Muscle layer of duodenum (tissue), 2 donors: ENCODE results near the gene ALDH1L2.

Experiments
- H3K27ac ChIP-seq: one replicate; pipeline ENCODE4 v1.7.0; 2013; ENCODE audit warnings: mild to moderate bottlenecking, low read length
- H3K27me3 ChIP-seq: one replicate; pipeline ENCODE4 v1.7.0; 2013; ENCODE audit warnings: low read depth, mild to moderate bottlenecking, control low read depth, low read length
- H3K36me3 ChIP-seq, 2 donors: one replicate each; pipeline ENCODE4 v1.7.0; 2013; ENCODE audit warnings: low read length in 2 of 2, control low read depth in 1 of 2, mild to moderate bottlenecking in 1 of 2; ENCODE audit not compliant: insufficient read depth in 2 of 2, control insufficient read depth in 1 of 2
- H3K4me1 ChIP-seq, 2 donors: one replicate each; pipeline ENCODE4 v1.7.0; 2013; ENCODE audit warnings: low read length in 2 of 2, mild to moderate bottlenecking in 2 of 2, control low read depth in 1 of 2, moderate library complexity in 1 of 2; ENCODE audit not compliant: insufficient read depth in 2 of 2, control insufficient read depth in 1 of 2
- H3K4me3 ChIP-seq, 2 donors: one replicate each; pipeline ENCODE4 v1.7.0; 2013; ENCODE audit warnings: low read length in 2 of 2, low read depth in 1 of 2, mild to moderate bottlenecking in 1 of 2
- H3K9me3 ChIP-seq, 2 donors: one replicate each; pipeline ENCODE4 v1.7.0; 2013; ENCODE audit warnings: low read length in 2 of 2, control low read depth in 1 of 2, mild to moderate bottlenecking in 1 of 2; ENCODE audit not compliant: control insufficient read depth in 1 of 2
- donor health status: healthy.

Gene ALDH1L2

GRCh38 chr12:105084251-105085250 is at the start of gene ALDH1L2:
Gene ALDH1L2, minus strand, starts transcription at chr12:105084458. Its CDS starts 22 bp downstream, at chr12:105084436.
- H3K9me3 ChIP-seq = no peaks in the 10 kb centered on the region
- peak within 1 kb of the TSS; percentile 16 for H3K27ac ChIP-seq
- no peaks in the 10 kb centered on the region for H3K36me3 ChIP-seq
- H3K27me3 ChIP-seq = no peaks in the 10 kb centered on the region
- peak within 1 kb of the TSS; percentile 65 to 72 for H3K4me3 ChIP-seq
- H3K4me1 ChIP-seq = peaks cover 0 to 12% of the 10 kb centered on the region in 2 donors

GRCh38 chr12:105120551-105120950 is 36.3 kb upstream of the ALDH1L2 start:
- peaks cover 71 to 76% of the 10 kb centered on the region in 2 donors for H3K36me3 ChIP-seq

GRCh38 chr12:105116969-105117368 is 32.7 kb upstream of the ALDH1L2 start:
- Histone ChIP-seq H3K4me1 (no peaks in the 10 kb centered on the region), H3K4me3 (no peak overlapping the region), H3K36me3 (peaks cover 49 to 59% of the 10 kb centered on the region in 2 donors), H3K27me3 (no peaks in the 10 kb centered on the region), H3K9me3 (no peaks in the 10 kb centered on the region), H3K27ac (no peak overlapping the region)

More at GRCh38 chr12:105120551-105120950, 36.3 kb upstream of the ALDH1L2 start:
- no peaks in the 10 kb centered on the region for H3K27me3 ChIP-seq
- H3K9me3 ChIP-seq = no peaks in the 10 kb centered on the region
- no peaks in the 10 kb centered on the region for H3K4me1 ChIP-seq
- no peak overlapping the region for H3K27ac ChIP-seq
- no peak overlapping the region for H3K4me3 ChIP-seq

- H3K27ac ChIP-seq = no peak overlapping the region
- peaks cover 5 to 18% of the 10 kb centered on the region in 2 donors for H3K4me1 ChIP-seq
- H3K27me3 ChIP-seq = no peaks in the 10 kb centered on the region
- peaks cover 26 to 35% of the 10 kb centered on the region in 2 donors for H3K36me3 ChIP-seq
- H3K9me3 ChIP-seq = no peaks in the 10 kb centered on the region
- no peak overlapping the region for H3K4me3 ChIP-seq
Observed at GRCh38 chr12:105113094-105113493, 28.8 kb upstream of the ALDH1L2 start.

GRCh38 chr12:105110851-105111250 is 26.6 kb upstream of the ALDH1L2 start:
- peaks cover 13 to 17% of the 10 kb centered on the region in 2 donors for H3K36me3 ChIP-seq
- H3K4me1 ChIP-seq = peaks cover 5 to 18% of the 10 kb centered on the region in 2 donors
- H3K9me3 ChIP-seq = no peaks in the 10 kb centered on the region
- no peaks in the 10 kb centered on the region for H3K27me3 ChIP-seq
- peak overlapping the region; percentile 61 for H3K27ac ChIP-seq
- H3K4me3 ChIP-seq = no peak overlapping the region

GRCh38 chr12:105109465-105110212 is 25.4 kb upstream of the ALDH1L2 start:
- Histone ChIP-seq H3K4me1 (peaks cover 5 to 18% of the 10 kb centered on the region in 2 donors), H3K9me3 (no peaks in the 10 kb centered on the region), H3K4me3 (peak overlapping the region; percentile 81 to 98), H3K27me3 (no peaks in the 10 kb centered on the region), H3K27ac (peak overlapping the region; percentile 61), H3K36me3 (peaks cover 7 to 12% of the 10 kb centered on the region in 2 donors)

GRCh38 chr12:105107494-105108371 is 23.5 kb upstream of the ALDH1L2 start, which contains the start of gene WASHC4:
Gene WASHC4, plus strand, starts transcription at chr12:105107731. Its CDS starts 70 bp downstream, at chr12:105107801.
- Histone ChIP-seq H3K36me3 (peaks cover 4 to 12% of the 10 kb centered on the region in 2 donors), H3K27ac (peak within 1 kb of the TSS; percentile 91), H3K27me3 (no peaks in the 10 kb centered on the region), H3K4me3 (peak within 1 kb of the TSS; percentile 81 to 98), H3K9me3 (no peaks in the 10 kb centered on the region), H3K4me1 (peaks cover 5 to 18% of the 10 kb centered on the region in 2 donors)

- peak overlapping the region; percentile 91 for H3K27ac ChIP-seq
- peak overlapping the region; percentile 81 to 98 for H3K4me3 ChIP-seq
- no peaks in the 10 kb centered on the region for H3K27me3 ChIP-seq
- peaks cover 5 to 18% of the 10 kb centered on the region in 2 donors for H3K4me1 ChIP-seq
- peaks cover 4 to 7% of the 10 kb centered on the region in 2 donors for H3K36me3 ChIP-seq
- no peaks in the 10 kb centered on the region for H3K9me3 ChIP-seq
Observed at GRCh38 chr12:105107171-105107493, 22.9 kb upstream of the ALDH1L2 start.

- H3K27ac ChIP-seq = no peak overlapping the region
- H3K36me3 ChIP-seq = peaks cover 0 to 7% of the 10 kb centered on the region in 2 donors
- H3K9me3 ChIP-seq = no peaks in the 10 kb centered on the region
- H3K4me3 ChIP-seq = peak overlapping the region; percentile 81 to 98
- H3K4me1 ChIP-seq = peaks cover 5 to 18% of the 10 kb centered on the region in 2 donors
- H3K27me3 ChIP-seq = no peaks in the 10 kb centered on the region
Observed at GRCh38 chr12:105106621-105107020, 22.4 kb upstream of the ALDH1L2 start.

GRCh38 chr12:105104762-105105161 is 20.5 kb upstream of the ALDH1L2 start:
- Histone ChIP-seq H3K27ac (no peak overlapping the region), H3K36me3 (peaks cover 0 to 7% of the 10 kb centered on the region in 2 donors), H3K27me3 (no peaks in the 10 kb centered on the region), H3K9me3 (no peaks in the 10 kb centered on the region), H3K4me1 (peaks cover under 1 to 10% of the 10 kb centered on the region in 2 donors), H3K4me3 (no peak overlapping the region)
